GM23248 (cell line): Measurements from ENCODE around the gene RTN4IP1. TPM values are rescaled to one million over a fixed set of nuclear protein-coding genes. Genes with fewer than 3 reads are reported as not detected.

ENCODE experiments used
- DNase-seq: peaks from one replicate; pipeline ENCODE4 v3.0.0-alpha.2; 2015
- H2AFZ ChIP-seq: fragments of 200-600 bp; sonication (generic); 2 replicates; pipeline ENCODE4 v1.6.1; 2016; ENCODE audit warnings: antibody characterized with exemption
- H3F3A ChIP-seq: fragments of 200-600 bp; sonication (generic); 2 replicates; pipeline ENCODE4 v1.6.1; 2016; ENCODE audit warnings: mild to moderate bottlenecking, antibody characterized with exemption, mixed run types; ENCODE audit not compliant: insufficient read depth
- H3K27ac ChIP-seq: fragments of 200-600 bp; sonication (generic); 2 replicates; pipeline ENCODE4 v1.5.1; 2016; ENCODE audit warnings: mild to moderate bottlenecking
- H3K27me3 ChIP-seq: fragments of 200-600 bp; sonication (generic); replicated peaks from 2 replicates; pipeline ENCODE4 v1.6.1; 2016; ENCODE audit warnings: mild to moderate bottlenecking; ENCODE audit not compliant: insufficient read depth
- H3K36me3 ChIP-seq: fragments of 200-600 bp; sonication (generic); 2 replicates; pipeline ENCODE4 v1.6.1; 2016; ENCODE audit warnings: low read depth, mild to moderate bottlenecking
- H3K4me1 ChIP-seq: fragments of 200-600 bp; sonication (generic); 2 replicates; pipeline ENCODE4 v1.6.1; 2016; ENCODE audit warnings: mild to moderate bottlenecking; ENCODE audit not compliant: insufficient read depth
- H3K4me2 ChIP-seq: fragments of 200-600 bp; sonication (generic); one replicate; pipeline ENCODE4 v1.6.1; 2016; ENCODE audit warnings: mild to moderate bottlenecking; ENCODE audit not compliant: unreplicated experiment
- H3K4me3 ChIP-seq: fragments of 200-600 bp; sonication (generic); 2 replicates; pipeline ENCODE4 v1.5.1; 2016; ENCODE audit warnings: mild to moderate bottlenecking
- H3K79me2 ChIP-seq: fragments of 200-600 bp; sonication (generic); 2 replicates; pipeline ENCODE4 v1.6.1; 2016; ENCODE audit warnings: mild to moderate bottlenecking; ENCODE audit not compliant: insufficient read depth
- H3K9ac ChIP-seq: fragments of 200-600 bp; sonication (generic); 2 replicates; pipeline ENCODE4 v1.6.1; 2016; ENCODE audit warnings: mild to moderate bottlenecking
- H3K9me2 ChIP-seq: fragments of 200-600 bp; sonication (generic); 2 replicates; pipeline ENCODE4 v1.6.1; 2016; ENCODE audit warnings: mixed run types, mild to moderate bottlenecking, moderate library complexity; ENCODE audit not compliant: insufficient read depth
- H3K9me3 ChIP-seq: fragments of 200-600 bp; sonication (generic); one replicate; pipeline ENCODE4 v1.6.1; 2017; ENCODE audit warnings: low read depth
- H4K20me1 ChIP-seq: fragments of 200-600 bp; sonication (generic); 2 replicates; pipeline ENCODE4 v1.6.0; 2016; ENCODE audit not compliant: insufficient read depth
- EZH2 ChIP-seq: fragments of 200-600 bp; sonication (generic); IDR thresholded peaks from 2 replicates; pipeline ENCODE4 v1.6.1; 2018; ENCODE audit warnings: antibody characterized with exemption, mild to moderate bottlenecking; ENCODE audit not compliant: insufficient read depth, poor library complexity, severe bottlenecking
- EZH2phosphoT487 ChIP-seq: fragments of 200-600 bp; sonication (generic); IDR thresholded peaks from 2 replicates; pipeline ENCODE4 v1.6.1; 2018; ENCODE audit warnings: antibody characterized with exemption, moderate library complexity, mild to moderate bottlenecking, low read depth; ENCODE audit not compliant: insufficient read depth
- WGBS, 2 experiments: methylation state at CpG; one replicate each; pipeline ENCODE4 v1.1.6; 2015 to 2017; ENCODE audit warnings: low lambda C conversion rate in 2 of 2, low coverage in 1 of 2; ENCODE audit errors: missing lambda C conversion rate in 2 of 2; 5-methylcytosine and 5-hydroxymethylcytosine counted together
- in situ Hi-C: fragments of 300-500 bp; cut with MboI; formaldehyde crosslinking; loops from 2 replicates; pipeline ENCODE4 v1.15.0; 2020
- polyA plus RNA-seq: library from polyadenylated mRNA; unstranded; fragments of >200 nt; fragmentation: Nextera tagmentation; extraction: Ambion mirVana; gene quantifications from 2 replicates; pipeline ENCODE4 v1.2.1, GENCODE V29; 2016
- total RNA-seq: library from RNA; depleted of rRNA; stranded (reverse); fragments of >200 nt; shearing (Covaris generic); gene quantifications from 2 replicates; pipeline ENCODE4 v1.2.3, GENCODE V29; 2014

RTN4IP1 gene
- total and polyA plus RNA-seq, 2 experiments from 2014 or later = 5.3 to 8.0 TPM

- in situ Hi-C loops = no loop called here
- H3K27me3 ChIP-seq = no peaks in the 10 kb centered on the region
Measured at GRCh38 chr6:106614166-106614565, 15.1 kb downstream of the RTN4IP1 start.

GRCh38 chr6:106613590-106613989, 15.7 kb downstream of the RTN4IP1 start:
- Histone ChIP-seq H3K4me1 (no peaks in the 10 kb centered on the region), H3K36me3 (no peaks in the 10 kb centered on the region), H3K27ac (no peak overlapping the region), H3K4me2 (no peak overlapping the region), H2AFZ (no peak overlapping the region), H3K4me3 (no peak overlapping the region), H3K27me3 (no peaks in the 10 kb centered on the region), H3K79me2 (no peaks in the 10 kb centered on the region), H3K9me2 (no peaks in the 10 kb centered on the region), H4K20me1 (no peaks in the 10 kb centered on the region), H3F3A (no peaks in the 10 kb centered on the region), H3K9me3 (no peaks in the 10 kb centered on the region), H3K9ac (no peak overlapping the region)
- no peak for TF ChIP-seq EZH2
- TF ChIP-seq EZH2phosphoT487 = no peak
- DNase-seq = no peak
- in situ Hi-C loops = no loop called here
- 90 to 95% methylated on average over 1 of the region's 1 CpG for WGBS, 2 experiments

More at GRCh38 chr6:106614166-106614565, 15.1 kb downstream of the RTN4IP1 start:
- Histone ChIP-seq H3K4me2 (no peak overlapping the region), H3K9ac (no peak overlapping the region), H3K9me3 (no peaks in the 10 kb centered on the region), H3K4me3 (no peak overlapping the region), H3K27ac (no peak overlapping the region), H3F3A (no peaks in the 10 kb centered on the region), H3K36me3 (no peaks in the 10 kb centered on the region), H3K9me2 (no peaks in the 10 kb centered on the region), H2AFZ (no peak overlapping the region), H4K20me1 (no peaks in the 10 kb centered on the region), H3K4me1 (no peaks in the 10 kb centered on the region), H3K79me2 (no peaks in the 10 kb centered on the region)
- WGBS, 2 experiments = 97 to 100% methylated on average over 1 of the region's 1 CpG
- no peak for DNase-seq
- TF ChIP-seq EZH2 (no peak), EZH2phosphoT487 (no peak)

GRCh38 chr6:106612671-106613416, 16.5 kb downstream of the RTN4IP1 start:
- no peaks in the 10 kb centered on the region for H3K4me1 ChIP-seq
- TF ChIP-seq EZH2phosphoT487 = no peak
- no peak for TF ChIP-seq EZH2
- H3K27ac ChIP-seq = no peak overlapping the region
- H3K4me3 ChIP-seq = no peak overlapping the region
- no peak overlapping the region for H2AFZ ChIP-seq
- no peaks in the 10 kb centered on the region for H3F3A ChIP-seq
- H4K20me1 ChIP-seq = no peaks in the 10 kb centered on the region
- no peaks in the 10 kb centered on the region for H3K36me3 ChIP-seq
- in situ Hi-C loops = no loop called here
- no peak for DNase-seq
- H3K27me3 ChIP-seq = no peaks in the 10 kb centered on the region
- H3K9me2 ChIP-seq = no peaks in the 10 kb centered on the region
- no peaks in the 10 kb centered on the region for H3K79me2 ChIP-seq
- H3K9ac ChIP-seq = no peak overlapping the region
- 98% methylated on average over 9 of the region's 9 CpGs for WGBS, 2 experiments
- H3K9me3 ChIP-seq = no peaks in the 10 kb centered on the region
- no peak overlapping the region for H3K4me2 ChIP-seq

GRCh38 chr6:106611030-106611429, 18.3 kb downstream of the RTN4IP1 start:
- no peaks in the 10 kb centered on the region for H4K20me1 ChIP-seq
- no peaks in the 10 kb centered on the region for H3K36me3 ChIP-seq
- no peaks in the 10 kb centered on the region for H3K79me2 ChIP-seq
- H3K9ac ChIP-seq = no peak overlapping the region
- H3K4me1 ChIP-seq = no peaks in the 10 kb centered on the region
- no peaks in the 10 kb centered on the region for H3K9me2 ChIP-seq
- in situ Hi-C loops = no loop called here
- H3F3A ChIP-seq = no peaks in the 10 kb centered on the region
- no peak for TF ChIP-seq EZH2
- WGBS, 2 experiments = 97 to 98% methylated on average over 2 of the region's 2 CpGs
- no peak overlapping the region for H3K4me2 ChIP-seq
- no peaks in the 10 kb centered on the region for H3K27me3 ChIP-seq
- H3K9me3 ChIP-seq = no peaks in the 10 kb centered on the region
- H2AFZ ChIP-seq = no peak overlapping the region
- DNase-seq = no peak
- no peak overlapping the region for H3K27ac ChIP-seq
- H3K4me3 ChIP-seq = no peak overlapping the region
